ENCODE results near the gene LRRC46.

DNA sequence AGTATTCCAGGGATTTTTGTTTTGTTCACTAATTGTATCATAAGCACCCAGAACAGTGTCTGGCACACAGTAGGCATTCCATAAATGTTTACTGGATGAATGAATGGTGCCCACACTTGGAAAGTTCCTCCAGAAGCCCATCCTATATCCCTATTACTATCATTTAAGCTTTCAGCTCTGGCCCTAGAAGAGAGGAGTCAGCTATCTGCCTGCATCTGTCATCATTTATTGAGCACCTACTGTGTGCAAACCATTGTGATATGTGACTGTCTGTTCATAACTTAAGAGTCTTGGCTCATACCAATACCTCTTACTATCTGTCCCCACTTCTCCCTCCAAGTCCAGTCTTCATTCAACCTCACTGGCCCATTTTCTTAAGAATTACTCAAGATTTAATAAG, 39.6 kb downstream of the LRRC46 start:
- TF ChIP-seq CTCF (IDR thresholded peaks at IDR 0.05 in 8 of 11, conservative IDR thresholded peaks at IDR 0.05 in 3 of 11), result no peak
- TF ChIP-seq POLR2AphosphoS5 (IDR thresholded peaks at IDR 0.05), result no peak
- no peak for TF ChIP-seq POLR2A (IDR thresholded peaks at IDR 0.05)

Measured in spleen (tissue), 7 donors.